GM18502 (cell line): ENCODE measurements around the gene WDR38.

Source experiments
- ATAC-seq: cut with Tn5 transposase; IDR thresholded peaks from one replicate; pipeline ENCODE4 v1.9.1; 2021; ENCODE audit warnings: mild to moderate bottlenecking; ENCODE audit not compliant: unreplicated experiment, poor library complexity

The WDR38 gene

GRCh38 chr9:124878518-124878917 lies 25.3 kb downstream of the WDR38 start:
- ATAC-seq, result no peak

GRCh38 chr9:124879226-124879625 lies 26.0 kb downstream of the WDR38 start:
- ATAC-seq, result no peak

GRCh38 chr9:124880501-124880900 lies 27.2 kb downstream of the WDR38 start:
- ATAC-seq, result no peak

GRCh38 chr9:124881138-124881743 lies 28.0 kb downstream of the WDR38 start:
- no peak for ATAC-seq

GRCh38 chr9:124882231-124882630 lies 29.0 kb downstream of the WDR38 start:
- ATAC-seq, result no peak

- no peak for ATAC-seq
Observed at GRCh38 chr9:124884376-124884775, 31.1 kb downstream of the WDR38 start.

- no peak for ATAC-seq
Observed at GRCh38 chr9:124885551-124885950, 32.3 kb downstream of the WDR38 start.

GRCh38 chr9:124886461-124886860 lies 33.2 kb downstream of the WDR38 start:
- no peak for ATAC-seq

- ATAC-seq, result no peak
Observed at GRCh38 chr9:124886866-124887492, 33.7 kb downstream of the WDR38 start.

- ATAC-seq, result no peak
Observed at GRCh38 chr9:124887832-124888231, 34.6 kb downstream of the WDR38 start.

- ATAC-seq, result no peak
Observed at GRCh38 chr9:124889006-124889405, 35.7 kb downstream of the WDR38 start.

- ATAC-seq, result no peak
Observed at GRCh38 chr9:124890179-124890578, 36.9 kb downstream of the WDR38 start.

GRCh38 chr9:124894035-124894740 lies 40.9 kb downstream of the WDR38 start:
- no peak for ATAC-seq

- ATAC-seq, result no peak
Observed at GRCh38 chr9:124894741-124895170, 41.5 kb downstream of the WDR38 start.

GRCh38 chr9:124897570-124898460 lies 44.6 kb downstream of the WDR38 start:
- ATAC-seq, result no peak

- no peak for ATAC-seq
Observed at GRCh38 chr9:124899845-124900244, 46.6 kb downstream of the WDR38 start.

GRCh38 chr9:124906966-124907365 lies 53.7 kb downstream of the WDR38 start:
- no peak for ATAC-seq
